Ovary (tissue), 10 donors: ENCODE measurements around the gene IFI27L1. TPM values are rescaled to one million over a fixed set of nuclear protein-coding genes. Genes with fewer than 3 reads are reported as not detected.

Experiments
- DNase-seq, 5 donors: peaks; one replicate each; pipeline ENCODE4 v3.0.0-alpha.2; 2019 to 2020
- H3K27ac ChIP-seq, 2 donors: fragments of 200-600 bp; one replicate each; pipeline versions ENCODE4 v1.5.1 to v1.8.0; 2019 to 2022
- H3K27me3 ChIP-seq: fragments of 200-600 bp; one replicate; pipeline ENCODE4 v1.8.0; 2022
- H3K36me3 ChIP-seq: fragments of 200-600 bp; sonication (generic); one replicate; pipeline ENCODE4 v1.5.1; 2019
- H3K4me1 ChIP-seq: one replicate; pipeline ENCODE4 v1.8.1; 2013; ENCODE audit warnings: mild to moderate bottlenecking, moderate library complexity; ENCODE audit not compliant: insufficient read depth
- H3K4me3 ChIP-seq: fragments of 200-600 bp; sonication (generic); one replicate; pipeline ENCODE4 v1.5.1; 2017
- H3K9me3 ChIP-seq, 2 donors: fragments of 200-600 bp in 1 of 2; sonication (generic) in 1 of 2; one replicate each; pipeline versions ENCODE4 v1.5.1 to v1.8.1; 2013 to 2019; ENCODE audit warnings: mild to moderate bottlenecking in 1 of 2, moderate library complexity in 1 of 2
- CTCF ChIP-seq, 3 donors: fragments of 450-650 bp in 2 of 3; fragments of 200-600 bp in 1 of 3; IDR thresholded peaks; one replicate each; pipeline versions ENCODE4 v1.5.1 to v1.8.0; 2016 to 2022; ENCODE audit warnings: antibody characterized with exemption in 3 of 3, mild to moderate bottlenecking in 1 of 3
- EP300 ChIP-seq: sonication (generic); formaldehyde crosslinking; IDR thresholded peaks from one replicate; pipeline ENCODE4 v1.6.1; 2017; ENCODE audit warnings: antibody characterized with exemption
- POLR2A ChIP-seq: fragments of 450-650 bp; IDR thresholded peaks from one replicate; pipeline ENCODE4 v1.6.1; 2017; ENCODE audit warnings: antibody characterized with exemption, mild to moderate bottlenecking, moderate library complexity
- WGBS, 3 donors: extraction: QIAGEN DNeasy Blood & Tissue Kit in 1 of 3; methylation state at CpG; one replicate each; pipeline versions ENCODE4 v1.1.5 to v1.1.7; 2013 to 2017; 5-methylcytosine and 5-hydroxymethylcytosine counted together
- intact Hi-C, 4 donors: fragments of 100-400 bp; cut with DNase I; formaldehyde crosslinking; loops; one replicate each; pipeline versions ENCODE4 v1.11.0 to v1.15.1; 2022 to 2023
- long read RNA-seq, 3 donors: library from polyadenylated mRNA in 2 of 3; unstranded in 2 of 3; transcript quantifications; one replicate each; pipeline ENCODE4 v2.0.0 and lab custom pipeline, GENCODE V29; 2021 to 2026
- polyA plus RNA-seq, 2 donors: library from polyadenylated mRNA; stranded (reverse); fragments of 200-250 nt in 1 of 2; fragments of 350-450 nt in 1 of 2; fragmentation: Illumina TruSeq in 1 of 2; extraction: RNeasy Lipid Tissue Mini Kit (QIAGEN cat#74804) in 1 of 2; gene quantifications; one replicate each; pipeline ENCODE4 v1.2.3, GENCODE V29; 2013 to 2014
- total RNA-seq, 7 donors: library from RNA; depleted of rRNA in 2 of 7; stranded (reverse); fragments of >200 nt in 2 of 7; fragmentation: NEBNext Ultra II Directional in 3 of 7; extraction: Animal tissue kit (Norgen Biotek cat#: 25700) in 3 of 7; gene quantifications; one replicate each; pipeline versions ENCODE4 v1.1.0 to v1.2.4, GENCODE V29; 2016 to 2023
- donor health status: DM: no; HTN: no; CAD: no; lungs with moderate emphysema.
- donor health status: DM: no; HTN: no; CAD: no.
- donor health status: Bipolar disorder and iron deficiency.
- donor health status: DM: yes; HTN: yes; CAD: no.
- donor health status: DM: no; HTN: no; CAD: no.
- donor health status: DM: yes; HTN: yes; CAD: no.

IFI27L1 gene, protein sequence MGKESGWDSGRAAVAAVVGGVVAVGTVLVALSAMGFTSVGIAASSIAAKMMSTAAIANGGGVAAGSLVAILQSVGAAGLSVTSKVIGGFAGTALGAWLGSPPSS
- total RNA-seq, result 10 to 100 TPM; 27.4 to 57.0 (median 32.8) TPM
- 10 to 100 TPM; 21.5 to 43.9 TPM for polyA plus RNA-seq
- long read RNA-seq, donor 1, partial matches to known transcripts, result 0 of 15 reads
- long read RNA-seq, donor 1, other reads (novel, unspliced or antisense), result 11 of 15 reads
- long read RNA-seq, donor 2, transcript IFI27L1-209 (5 exons, 680 nt), result major isoform, 15 of 15 reads
- long read RNA-seq, donor 2, partial matches to known transcripts, result 0 of 15 reads
- long read RNA-seq, donor 2, other reads (novel, unspliced or antisense), result 0 of 15 reads
- long read RNA-seq, donor 3, transcript IFI27L1-209 (5 exons, 680 nt), result major isoform, 6 of 15 reads
- long read RNA-seq, donor 3, partial matches to known transcripts, result 2 of 15 reads
- long read RNA-seq, donor 3, other reads (novel, unspliced or antisense), result 6 of 15 reads

- peak; percentile 92 for TF ChIP-seq POLR2A
- no peak for TF ChIP-seq CTCF (IDR thresholded peaks at IDR 0.05)
- TF ChIP-seq EP300, result no peak
- intact Hi-C loops, result no loop called here
These were observed at the start of gene IFI27L1, which contains the start of gene DDX24 for GRCh38 chr14:94080621-94081385. TSS of gene IFI27L1 (plus strand) at chr14:94081310. CDS start at chr14:94096938, 15,628 bp downstream. TSS of gene DDX24 (minus strand) at chr14:94081202. CDS start at chr14:94079742, 1,460 bp downstream.

DNA sequence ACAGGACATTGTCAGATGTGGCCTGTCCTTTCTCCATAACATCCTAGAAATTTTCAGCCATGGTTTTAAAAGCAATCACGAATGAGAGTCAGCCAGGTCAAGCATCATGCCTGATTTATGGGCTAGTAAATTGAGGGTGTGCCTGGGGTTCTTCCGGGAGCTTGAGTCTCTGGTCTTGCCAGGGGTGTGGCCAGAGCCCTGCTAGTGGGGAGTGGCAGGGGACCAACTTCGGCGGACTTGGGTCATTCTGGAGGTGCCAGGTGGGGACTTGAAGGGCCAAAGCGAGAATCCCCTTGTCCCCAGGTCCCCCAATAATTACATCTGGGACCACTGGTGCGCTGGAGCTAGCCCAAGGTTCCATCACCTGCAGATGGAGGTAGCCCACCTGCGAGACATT lies 49.2 kb upstream of the IFI27L1 start:
- intact Hi-C loops, result loop anchor here in 1 of 4 donors (10.0 kb wide), 1 partner anchor 103 kb away; no protein-coding TSS in a partner anchor
- Histone ChIP-seq H3K4me3 (no peak overlapping the region), H3K27me3 (no peaks in the 10 kb centered on the region), H3K9me3 (no peaks in the 10 kb centered on the region), H3K27ac (no peak overlapping the region), H3K36me3 (no peaks in the 10 kb centered on the region), H3K4me1 (no peaks in the 10 kb centered on the region)
- WGBS, 3 donors, result 83 to 87% (median 86%) methylated on average over 7 of the region's 7 CpGs
- DNase-seq, result no peak
- TF ChIP-seq POLR2A (no peak), EP300 (no peak), CTCF (IDR thresholded peaks at IDR 0.05) (no peak)

More at GRCh38 chr14:94080621-94081385, at the start of gene IFI27L1, which contains the start of gene DDX24:
- H3K36me3 ChIP-seq, result no peaks in the 10 kb centered on the region
- no peaks in the 10 kb centered on the region for H3K9me3 ChIP-seq
- peak; percentile 95 to 99 (median 97) for DNase-seq
- peak within 1 kb of the TSS; percentile 1 to 79 for H3K27ac ChIP-seq
- H3K4me3 ChIP-seq, result peak within 1 kb of the TSS; percentile 99
- H3K4me1 ChIP-seq, result peaks cover 22% of the 10 kb centered on the region
- no peaks in the 10 kb centered on the region for H3K27me3 ChIP-seq
- 0 to 1% (median 0%) methylated on average over 53 to 77 of the region's 77 CpGs for WGBS, 3 donors

DNA sequence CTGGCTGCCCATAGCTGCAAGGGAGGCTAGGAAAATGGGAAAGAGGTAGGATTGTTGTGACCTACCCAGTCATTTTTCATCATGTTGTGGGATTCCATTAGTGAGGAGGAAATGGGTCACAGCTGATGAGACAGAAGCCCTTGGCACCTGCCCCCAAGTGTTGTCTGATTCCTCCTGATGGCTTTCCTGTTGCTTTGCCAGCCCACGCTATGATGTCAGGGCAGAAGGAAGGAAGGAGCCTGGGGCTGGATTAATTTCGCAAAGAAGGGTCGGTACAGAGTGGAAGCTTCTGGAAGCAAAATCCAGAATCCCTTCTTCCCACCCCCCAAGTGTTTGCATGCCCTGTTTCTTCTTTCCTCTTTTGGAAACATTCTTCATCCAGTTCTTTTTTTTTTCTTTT lies 46.2 kb upstream of the IFI27L1 start:
- TF ChIP-seq EP300 (no peak), CTCF (IDR thresholded peaks at IDR 0.05) (no peak), POLR2A (no peak)
- WGBS, 3 donors, result 88 to 98% (median 94%) methylated on average over 3 of the region's 3 CpGs

More for the DNA sequence above, 46.2 kb upstream of the IFI27L1 start:
- intact Hi-C loops, result loop anchor here in 2 of 4 donors (5.0 to 10.0 kb wide), 2 partner anchors 100 to 102 kb away; no protein-coding TSS in a partner anchor
- Histone ChIP-seq H3K4me1 (no peaks in the 10 kb centered on the region), H3K4me3 (no peak overlapping the region), H3K36me3 (no peaks in the 10 kb centered on the region), H3K27ac (no peak overlapping the region), H3K27me3 (no peaks in the 10 kb centered on the region), H3K9me3 (no peaks in the 10 kb centered on the region)
- no peak for DNase-seq
